Stimulated activated memory B cell treated with anti-CD40 and anti-IgM and Interleukin-4, amounts not matched to agents 10 μg/mL and 1 μg/mL and 100 μg/mL, for 72 hours (primary cell): Measurements from ENCODE around the gene PER3.
A peak's percentile ranks its signal among the peaks of the same experiment; 100 is the strongest.

Experiments
- ATAC-seq: fragments of 150-1000 bp; cut with Tn5 transposase; 2 replicates; pipeline ENCODE4 v1.10.0; 2021
- H3K27ac Mint-ChIP-seq: one replicate; pipeline ENCODE4 v1.8.0; 2022; ENCODE audit warnings: mild to moderate bottlenecking, mixed read lengths
- H3K27me3 Mint-ChIP-seq: one replicate; pipeline ENCODE4 v1.8.0; 2022; ENCODE audit warnings: mixed read lengths
- H3K36me3 Mint-ChIP-seq: one replicate; pipeline ENCODE4 v1.8.0; 2022; ENCODE audit warnings: mixed read lengths
- H3K4me1 Mint-ChIP-seq: one replicate; pipeline ENCODE4 v1.8.0; 2022; ENCODE audit warnings: mixed read lengths
- H3K4me3 Mint-ChIP-seq: one replicate; pipeline ENCODE4 v1.8.0; 2022; ENCODE audit warnings: mild to moderate bottlenecking, moderate library complexity, mixed read lengths
- H3K9me3 Mint-ChIP-seq: one replicate; pipeline ENCODE4 v1.8.0; 2022; ENCODE audit warnings: mixed read lengths

Gene PER3

GRCh38 chr1:7783826-7784491, at the start of gene PER3:
PER3 (plus strand) TSS chr1:7784291; CDS start chr1:7784878, 587 bp downstream.
- peak; percentile 97 for ATAC-seq
- Mint-ChIP-seq H3K27me3 (no peaks in the 10 kb centered on the region), H3K27ac (no peak within 1 kb of the TSS), H3K36me3 (peaks cover 20% of the 10 kb centered on the region), H3K4me3 (peak within 1 kb of the TSS; percentile 80), H3K9me3 (no peaks in the 10 kb centered on the region), H3K4me1 (peaks cover 21% of the 10 kb centered on the region)

- no peak for ATAC-seq
- Mint-ChIP-seq H3K4me3 (no peak overlapping the region), H3K4me1 (no peaks in the 10 kb centered on the region), H3K9me3 (no peaks in the 10 kb centered on the region), H3K27ac (no peak overlapping the region), H3K27me3 (no peaks in the 10 kb centered on the region), H3K36me3 (peaks cover 22% of the 10 kb centered on the region)
Measured at GRCh38 chr1:7738044-7738443, 46.0 kb upstream of the PER3 start.

DNA sequence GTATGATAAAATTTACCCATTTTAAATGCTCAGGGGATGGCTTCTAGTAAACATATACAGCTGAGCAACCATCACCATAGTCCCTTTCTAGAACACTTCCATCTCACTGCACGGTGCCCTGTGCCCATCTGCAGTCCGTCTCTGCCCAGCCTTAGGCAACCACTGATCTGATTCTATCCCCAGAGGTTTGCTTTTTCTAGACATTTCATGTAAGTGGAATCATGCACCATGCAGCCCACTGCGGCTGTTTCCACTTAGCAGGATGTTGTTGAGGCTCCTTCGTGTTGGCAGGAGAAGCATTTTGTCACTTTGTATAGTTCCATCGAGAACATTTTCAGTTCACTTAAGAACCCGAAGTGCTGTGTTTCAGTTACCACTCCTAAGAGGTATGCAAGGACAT, 40.7 kb upstream of the PER3 start:
- no peaks in the 10 kb centered on the region for H3K9me3 Mint-ChIP-seq
- no peaks in the 10 kb centered on the region for H3K27me3 Mint-ChIP-seq
- no peak overlapping the region for H3K4me3 Mint-ChIP-seq
- no peak for ATAC-seq
- no peaks in the 10 kb centered on the region for H3K4me1 Mint-ChIP-seq
- no peak overlapping the region for H3K27ac Mint-ChIP-seq
- peaks cover 2% of the 10 kb centered on the region for H3K36me3 Mint-ChIP-seq

GRCh38 chr1:7744882-7745281, 39.2 kb upstream of the PER3 start:
- Mint-ChIP-seq H3K9me3 (no peaks in the 10 kb centered on the region), H3K4me3 (no peak overlapping the region), H3K36me3 (no peaks in the 10 kb centered on the region), H3K4me1 (no peaks in the 10 kb centered on the region), H3K27ac (no peak overlapping the region), H3K27me3 (no peaks in the 10 kb centered on the region)
- ATAC-seq = no peak

- H3K36me3 Mint-ChIP-seq = no peaks in the 10 kb centered on the region
- no peaks in the 10 kb centered on the region for H3K27me3 Mint-ChIP-seq
- no peaks in the 10 kb centered on the region for H3K4me1 Mint-ChIP-seq
- H3K27ac Mint-ChIP-seq = no peak overlapping the region
- H3K4me3 Mint-ChIP-seq = no peak overlapping the region
- no peak for ATAC-seq
- no peaks in the 10 kb centered on the region for H3K9me3 Mint-ChIP-seq
Measured at GRCh38 chr1:7745783-7746182, 38.3 kb upstream of the PER3 start.

DNA sequence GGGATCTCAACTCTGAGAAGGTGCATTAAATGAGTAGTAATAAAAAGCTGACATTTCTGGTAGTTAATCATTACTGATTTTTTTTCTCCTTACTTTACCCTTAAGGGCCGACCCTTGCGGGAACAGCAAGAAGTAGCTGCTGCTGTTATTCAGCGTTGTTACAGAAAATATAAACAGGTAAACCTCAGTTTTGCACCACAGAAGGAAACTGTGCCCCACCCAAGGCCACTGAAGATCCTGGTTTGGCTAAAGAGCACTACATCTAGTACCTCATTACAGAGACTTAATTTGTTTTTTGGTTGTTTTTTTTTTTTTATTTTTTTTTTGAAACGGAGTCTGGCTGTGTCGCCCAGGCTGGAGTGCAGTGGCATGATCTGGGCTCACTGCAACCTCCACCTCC, 36.5 kb upstream of the PER3 start:
- no peak overlapping the region for H3K27ac Mint-ChIP-seq
- H3K9me3 Mint-ChIP-seq = no peaks in the 10 kb centered on the region
- no peaks in the 10 kb centered on the region for H3K36me3 Mint-ChIP-seq
- H3K4me1 Mint-ChIP-seq = no peaks in the 10 kb centered on the region
- no peaks in the 10 kb centered on the region for H3K27me3 Mint-ChIP-seq
- H3K4me3 Mint-ChIP-seq = no peak overlapping the region
- no peak for ATAC-seq

DNA sequence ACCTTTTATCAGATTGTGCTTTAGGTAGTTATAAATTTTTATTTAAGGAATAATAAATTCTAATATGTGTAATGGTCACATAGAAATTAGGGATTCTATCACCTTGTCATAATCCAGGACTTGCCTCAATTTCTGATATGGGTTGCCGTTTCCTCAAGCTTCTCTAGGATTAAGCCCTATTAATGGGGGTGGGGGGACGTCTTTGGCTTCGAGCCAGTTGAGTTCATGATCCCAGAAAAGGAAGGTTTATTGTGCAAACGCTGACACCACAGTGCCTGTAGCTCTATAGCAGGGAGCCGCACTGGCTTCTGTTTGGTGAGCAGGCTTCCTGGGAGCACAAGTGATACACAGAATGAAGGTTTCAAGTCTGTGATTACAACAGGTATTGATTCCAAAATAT, 35.0 kb upstream of the PER3 start:
- Mint-ChIP-seq H3K36me3 (no peaks in the 10 kb centered on the region), H3K4me3 (no peak overlapping the region), H3K9me3 (no peaks in the 10 kb centered on the region), H3K27me3 (no peaks in the 10 kb centered on the region), H3K27ac (no peak overlapping the region), H3K4me1 (no peaks in the 10 kb centered on the region)
- ATAC-seq = no peak

DNA sequence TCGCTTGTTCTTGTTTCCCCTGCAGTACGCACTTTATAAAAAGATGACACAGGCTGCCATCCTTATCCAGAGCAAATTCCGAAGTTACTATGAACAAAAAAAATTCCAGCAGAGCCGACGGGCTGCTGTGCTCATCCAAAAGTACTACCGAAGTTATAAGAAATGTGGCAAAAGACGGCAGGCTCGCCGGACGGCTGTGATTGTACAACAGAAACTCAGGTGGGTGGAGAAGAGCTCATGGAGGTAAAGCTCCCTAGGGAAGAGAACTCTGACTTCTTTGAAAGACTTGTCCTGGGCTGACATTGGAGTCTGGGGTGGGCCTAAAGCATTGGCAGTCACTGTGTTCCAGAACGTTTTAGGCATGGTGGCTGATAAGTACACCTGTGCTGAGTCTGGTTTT, 32.9 kb upstream of the PER3 start:
- no peaks in the 10 kb centered on the region for H3K36me3 Mint-ChIP-seq

DNA sequence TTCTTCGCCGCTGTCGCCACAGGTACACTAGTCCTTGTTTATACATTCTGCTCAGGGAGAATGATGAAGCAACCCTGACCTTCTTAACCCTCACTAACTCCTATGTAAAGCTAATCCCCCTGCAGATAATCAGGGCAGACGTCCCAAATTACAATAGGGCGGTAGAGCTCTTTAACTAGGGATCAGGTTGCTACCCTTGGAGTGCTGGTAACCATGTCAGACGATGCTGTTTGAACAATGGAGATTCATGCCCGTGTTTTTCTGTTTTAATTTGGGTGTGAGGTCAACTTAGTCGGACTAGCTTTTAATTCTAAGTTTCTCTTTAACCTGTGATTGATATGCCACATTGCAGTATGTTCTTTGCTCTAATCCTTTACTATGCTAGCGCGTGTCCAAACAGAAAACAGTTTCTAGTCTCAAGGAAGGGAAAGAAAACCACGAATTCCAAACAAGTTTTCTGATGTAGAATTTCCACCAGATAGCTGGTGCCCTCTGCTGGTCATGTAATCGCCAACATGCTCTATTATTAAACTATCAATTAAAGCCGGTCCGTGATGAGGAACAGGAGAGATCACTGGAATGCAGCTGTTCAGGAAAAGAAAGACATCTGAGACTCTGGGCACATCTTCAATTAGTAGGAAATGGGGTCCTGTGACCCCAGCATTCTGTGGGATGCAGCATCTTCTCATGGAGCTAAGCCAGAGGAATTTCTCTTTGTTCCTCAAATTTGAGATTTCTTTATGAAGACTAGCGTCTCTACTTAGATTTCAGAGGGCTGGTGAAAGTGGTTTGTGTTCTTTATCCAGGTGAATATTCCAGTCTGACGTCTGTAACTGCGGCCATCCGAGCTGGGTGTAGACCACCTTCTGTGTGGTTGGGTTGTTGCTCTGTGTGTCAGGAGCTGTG, 31.3 kb upstream of the PER3 start:
- no peaks in the 10 kb centered on the region for H3K4me1 Mint-ChIP-seq
- no peaks in the 10 kb centered on the region for H3K9me3 Mint-ChIP-seq
- no peaks in the 10 kb centered on the region for H3K27me3 Mint-ChIP-seq
- no peak overlapping the region for H3K4me3 Mint-ChIP-seq
- no peak overlapping the region for H3K27ac Mint-ChIP-seq
- ATAC-seq = no peak
- H3K36me3 Mint-ChIP-seq = no peaks in the 10 kb centered on the region

More for the DNA sequence above, 32.9 kb upstream of the PER3 start:
- Mint-ChIP-seq H3K27me3 (no peaks in the 10 kb centered on the region), H3K9me3 (no peaks in the 10 kb centered on the region), H3K4me3 (no peak overlapping the region), H3K27ac (no peak overlapping the region), H3K4me1 (no peaks in the 10 kb centered on the region)
- ATAC-seq = no peak

DNA sequence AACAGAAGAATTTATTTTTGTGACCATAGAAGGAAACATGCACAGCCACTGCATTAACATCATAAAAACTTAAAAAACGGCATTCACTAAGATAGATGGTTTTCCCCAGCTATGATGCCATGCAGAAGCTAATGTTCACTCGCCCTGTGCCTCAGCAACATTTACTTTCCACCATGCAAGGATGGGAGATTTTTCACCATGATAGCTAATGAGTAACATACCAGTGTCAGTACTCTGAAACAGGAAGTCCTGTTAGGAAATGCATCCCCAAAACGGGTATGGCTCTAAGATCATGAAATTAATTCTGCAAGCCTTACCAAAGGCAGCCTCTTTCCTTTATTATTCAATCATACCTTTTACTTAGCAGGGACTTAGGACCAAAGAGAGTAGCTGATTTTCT, 30.4 kb upstream of the PER3 start:
- no peaks in the 10 kb centered on the region for H3K27me3 Mint-ChIP-seq
- no peaks in the 10 kb centered on the region for H3K36me3 Mint-ChIP-seq
- H3K4me3 Mint-ChIP-seq = no peak overlapping the region
- H3K4me1 Mint-ChIP-seq = no peaks in the 10 kb centered on the region
- ATAC-seq = no peak
- no peak overlapping the region for H3K27ac Mint-ChIP-seq
- H3K9me3 Mint-ChIP-seq = no peaks in the 10 kb centered on the region

DNA sequence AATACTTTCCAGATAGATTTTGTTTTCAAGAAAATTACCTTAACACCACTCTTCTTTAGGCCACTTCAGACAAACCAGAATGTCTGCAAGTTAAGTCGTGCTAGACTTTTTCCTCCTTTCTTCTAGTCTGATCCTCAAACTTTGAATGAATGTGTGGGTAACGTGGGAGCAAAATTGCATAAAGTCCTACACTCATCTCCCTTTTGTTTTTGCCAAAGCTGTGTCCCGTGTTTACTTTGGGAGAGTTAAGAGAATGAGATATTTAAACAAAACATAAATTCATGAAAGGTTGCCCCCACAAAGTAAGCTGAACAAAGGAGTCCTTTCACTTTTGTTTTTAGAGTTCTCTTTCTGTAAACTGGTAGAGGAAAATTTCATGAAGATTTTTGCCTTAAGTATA, 29.9 kb upstream of the PER3 start:
- no peaks in the 10 kb centered on the region for H3K9me3 Mint-ChIP-seq
- H3K4me3 Mint-ChIP-seq = no peak overlapping the region
- no peaks in the 10 kb centered on the region for H3K27me3 Mint-ChIP-seq
- H3K36me3 Mint-ChIP-seq = no peaks in the 10 kb centered on the region
- no peak overlapping the region for H3K27ac Mint-ChIP-seq
- no peaks in the 10 kb centered on the region for H3K4me1 Mint-ChIP-seq
- ATAC-seq = no peak

DNA sequence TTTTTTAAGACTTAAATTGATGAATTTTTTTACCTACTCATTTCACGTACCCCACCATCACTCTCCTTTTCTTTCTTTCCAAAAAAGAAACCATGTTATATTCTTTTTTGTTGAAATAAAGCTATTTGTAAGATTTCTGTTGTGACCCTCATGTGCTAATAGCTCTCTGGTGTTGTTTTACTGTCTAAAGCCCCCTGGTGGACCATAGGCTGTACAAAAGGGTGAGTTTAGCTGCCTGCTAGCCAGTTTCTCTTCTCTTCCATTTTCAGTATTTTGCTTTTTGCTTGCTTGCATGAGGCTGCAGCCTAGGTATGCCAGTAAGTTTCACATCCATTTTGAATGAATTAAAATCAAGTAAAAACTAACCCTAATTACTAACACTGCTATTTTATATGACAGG, 28.6 kb upstream of the PER3 start:
- Mint-ChIP-seq H3K27me3 (no peaks in the 10 kb centered on the region), H3K9me3 (no peaks in the 10 kb centered on the region), H3K4me1 (no peaks in the 10 kb centered on the region), H3K36me3 (no peaks in the 10 kb centered on the region), H3K27ac (no peak overlapping the region), H3K4me3 (no peak overlapping the region)
- no peak for ATAC-seq

DNA sequence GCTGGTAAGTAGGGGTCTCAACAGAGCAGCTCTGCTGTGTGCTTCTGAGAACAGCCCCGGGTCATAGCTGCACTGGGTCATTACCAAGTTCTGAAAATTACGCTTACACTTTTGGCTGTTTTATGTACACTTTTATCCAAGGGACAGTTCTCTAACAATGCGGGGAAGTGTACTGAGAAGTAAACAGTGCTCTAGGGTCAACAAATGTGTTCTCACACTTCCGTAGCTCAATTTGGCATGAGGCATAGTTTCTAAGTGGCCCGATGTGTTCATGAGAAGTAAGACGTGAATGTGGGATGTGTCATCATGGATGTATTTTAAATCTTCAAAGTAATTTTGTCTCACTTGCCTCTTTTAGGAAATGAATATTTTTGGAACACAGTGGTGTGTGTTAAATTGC, 23.8 kb upstream of the PER3 start:
- Mint-ChIP-seq H3K9me3 (no peaks in the 10 kb centered on the region), H3K36me3 (no peaks in the 10 kb centered on the region), H3K4me3 (no peak overlapping the region), H3K27me3 (no peaks in the 10 kb centered on the region), H3K4me1 (no peaks in the 10 kb centered on the region), H3K27ac (no peak overlapping the region)
- ATAC-seq = no peak

DNA sequence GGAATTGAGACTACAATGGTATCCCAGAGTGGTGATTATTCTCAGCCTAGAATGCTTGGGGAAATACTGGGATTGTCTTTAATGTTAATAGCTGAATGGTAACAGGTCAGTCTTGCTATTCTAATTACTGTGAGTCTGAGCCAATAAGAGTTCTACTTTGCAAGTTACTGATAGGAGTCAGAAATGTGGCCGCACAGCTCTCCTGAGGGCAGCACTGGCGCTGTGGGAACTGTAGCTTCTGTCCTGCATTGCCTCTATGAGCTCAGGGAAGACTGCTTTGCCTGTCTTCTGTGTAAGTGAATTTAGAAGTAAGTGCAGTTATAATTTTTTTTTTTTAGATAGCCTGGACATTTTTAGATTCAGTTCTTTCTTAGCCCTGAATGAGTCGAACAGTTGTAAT, 23.0 kb upstream of the PER3 start:
- H3K4me3 Mint-ChIP-seq = no peak overlapping the region
- H3K9me3 Mint-ChIP-seq = no peaks in the 10 kb centered on the region
- no peaks in the 10 kb centered on the region for H3K4me1 Mint-ChIP-seq
- no peak overlapping the region for H3K27ac Mint-ChIP-seq
- ATAC-seq = no peak
- H3K36me3 Mint-ChIP-seq = no peaks in the 10 kb centered on the region
- H3K27me3 Mint-ChIP-seq = no peaks in the 10 kb centered on the region

DNA sequence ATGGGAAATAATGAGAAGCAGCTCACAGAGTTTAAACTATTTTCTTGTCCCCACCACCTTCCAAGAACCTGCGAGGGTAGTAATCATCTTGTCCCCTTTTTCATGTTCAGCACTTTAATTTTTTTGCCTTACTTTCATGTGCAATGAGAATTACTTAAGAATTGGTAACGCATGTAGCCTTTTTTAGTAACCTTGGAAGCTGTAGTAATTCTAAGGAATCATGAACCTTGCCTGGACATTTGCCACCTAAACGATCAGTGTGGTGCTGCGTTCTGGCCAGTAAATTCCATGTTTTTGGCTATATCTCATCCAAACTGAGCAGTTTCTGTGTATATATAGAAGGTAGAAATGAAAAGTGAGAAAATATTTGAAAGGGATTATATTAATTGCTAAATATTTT, 16.9 kb upstream of the PER3 start:
- peaks cover 17% of the 10 kb centered on the region for H3K4me1 Mint-ChIP-seq
- no peak overlapping the region for H3K27ac Mint-ChIP-seq
- no peaks in the 10 kb centered on the region for H3K36me3 Mint-ChIP-seq
- H3K27me3 Mint-ChIP-seq = no peaks in the 10 kb centered on the region
- no peak for ATAC-seq
- no peaks in the 10 kb centered on the region for H3K9me3 Mint-ChIP-seq
- H3K4me3 Mint-ChIP-seq = no peak overlapping the region

DNA sequence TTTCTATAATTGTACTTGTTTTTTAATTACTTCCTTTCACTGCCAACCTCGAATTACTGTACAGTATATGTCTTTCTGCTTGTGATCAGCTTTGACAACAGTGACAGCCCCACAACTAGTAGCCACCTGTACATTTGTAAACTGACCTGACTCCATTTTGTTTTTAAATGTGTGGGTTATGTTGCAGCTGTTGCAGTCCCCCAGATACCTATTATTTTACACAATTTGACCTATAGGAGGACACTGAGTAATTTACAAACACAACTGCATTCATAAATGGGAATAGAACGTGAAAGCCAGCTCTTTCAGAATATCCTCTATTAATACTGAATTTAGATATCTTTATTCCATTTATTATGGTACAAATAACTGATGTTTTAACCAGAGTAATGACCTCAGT, 15.5 kb upstream of the PER3 start:
- H3K27ac Mint-ChIP-seq = no peak overlapping the region
- H3K4me1 Mint-ChIP-seq = peaks cover 20% of the 10 kb centered on the region
- no peaks in the 10 kb centered on the region for H3K9me3 Mint-ChIP-seq
- ATAC-seq = no peak
- H3K27me3 Mint-ChIP-seq = no peaks in the 10 kb centered on the region
- no peaks in the 10 kb centered on the region for H3K36me3 Mint-ChIP-seq
- no peak overlapping the region for H3K4me3 Mint-ChIP-seq
